Heart left ventricle (tissue), 13 donors: ENCODE results near the gene FKBP6.
"Not testable (repeated sequence)": the region's sequence is repeated elsewhere in the genome, so short reads cannot be mapped to it uniquely, and the experiment has no call there.

Experiments
- CTCF ChIP-seq, 12 donors: fragments of 200-600 bp; sonication (generic) in 4 of 12; IDR thresholded peaks; one replicate each; pipeline versions ENCODE4 v1.5.0 to v1.8.0; 2018 to 2022; ENCODE audit warnings: antibody characterized with exemption in 12 of 12, mild to moderate bottlenecking in 5 of 12
- POLR2A ChIP-seq, 2 donors: fragments of 450-650 bp; IDR thresholded peaks; one replicate each; pipeline ENCODE4 v1.6.1; 2017; ENCODE audit warnings: antibody characterized with exemption in 2 of 2, mild to moderate bottlenecking in 2 of 2, moderate library complexity in 2 of 2
- donor health status: ischemic (EF 13 %, LVEDD 7.1; RV severe dilation, severe dysfunction).
- donor health status: DM: no; HTN: yes; CAD: no.
- donor health status: DM: no; HTN: no; CAD: no.
- donor health status: ischemic (EF 25% LVEDD 6.9; RV normal size, moderate dysfunction).
- donor health status: ischemic (EF 25% LVEDD 5.7; RV mildly dilated, moderate dysfunction).
- donor health status: ischemic (EF 35%, LVEDD 5.7; RV mildly dilated, moderate dysfunction).
- donor health status: nonischemic (EF 11% LVEDD 7.7; RV severe dilation, severe dysfunction).
- donor health status: DM: yes; HTN: yes; CAD: no.
- donor health status: PGD.
- donor health status: ischemic (EF 29% LVEDD 5.4; RV normal size, mild dysfunction).
- donor health status: nonischemic (EF 23%, LVEDD 6.1; RV moderate dilation, normal function).

GRCh38 chr7:73297706-73298105, 30.3 kb upstream of the FKBP6 start:
- not testable (repeated sequence) for TF ChIP-seq CTCF, POLR2A (IDR thresholded peaks at IDR 0.05)
